Stimulated activated CD4-positive, alpha-beta T cell treated with anti-CD3 and anti-CD28 coated beads, Interleukin-15, amount 100 ng/mL, for 48 hours (primary cell): ENCODE measurements around the gene OR52B6.
"Not testable (repeated sequence)": the region's sequence is repeated elsewhere in the genome, so short reads cannot be mapped to it uniquely, and the experiment has no call there.

Experiments used
- DNase-seq, 2 donors: peaks; one replicate each; pipeline ENCODE4 v3.0.0-alpha.2; 2020; ENCODE audit warnings: low read depth in 2 of 2

The OR52B6 gene

DNA sequence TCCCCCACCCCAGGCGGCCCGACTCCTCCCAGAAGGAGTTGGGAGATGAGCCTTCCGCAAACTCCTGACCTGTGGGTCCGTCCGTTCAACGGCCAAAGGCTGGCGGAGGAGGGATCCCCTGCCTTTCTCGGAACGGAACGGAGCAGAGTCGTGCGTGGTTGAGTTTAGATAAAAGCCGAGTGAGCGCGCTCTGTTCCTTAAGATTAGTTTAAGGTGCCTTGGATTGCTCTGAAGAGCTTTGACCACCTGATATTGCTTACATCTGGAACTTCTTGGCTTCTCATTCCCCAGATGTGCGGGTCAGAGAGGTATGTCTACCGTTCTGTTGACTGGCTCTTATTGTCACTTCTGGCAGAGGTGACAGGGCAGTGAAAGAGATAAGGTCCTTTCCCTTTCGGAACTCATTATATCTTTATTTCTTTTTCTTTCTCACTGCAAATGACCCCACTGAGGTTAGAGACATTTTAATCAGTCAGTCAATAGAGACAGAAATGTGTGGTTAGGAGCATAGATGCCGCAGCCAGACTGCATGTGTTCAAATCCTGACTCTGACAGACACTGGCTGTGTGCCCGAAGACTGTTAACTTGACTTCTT is 16.0 kb downstream of the OR52B6 start, which contains the start of gene TRIM6:
TRIM6 (plus strand) TSS at position 31 of the 595 bp plus-strand sequence; CDS start at position 292, 261 bp downstream.
- no peak for DNase-seq

GRCh38 chr11:5597953-5598352 is 17.3 kb downstream of the OR52B6 start:
- DNase-seq, result no peak

DNA sequence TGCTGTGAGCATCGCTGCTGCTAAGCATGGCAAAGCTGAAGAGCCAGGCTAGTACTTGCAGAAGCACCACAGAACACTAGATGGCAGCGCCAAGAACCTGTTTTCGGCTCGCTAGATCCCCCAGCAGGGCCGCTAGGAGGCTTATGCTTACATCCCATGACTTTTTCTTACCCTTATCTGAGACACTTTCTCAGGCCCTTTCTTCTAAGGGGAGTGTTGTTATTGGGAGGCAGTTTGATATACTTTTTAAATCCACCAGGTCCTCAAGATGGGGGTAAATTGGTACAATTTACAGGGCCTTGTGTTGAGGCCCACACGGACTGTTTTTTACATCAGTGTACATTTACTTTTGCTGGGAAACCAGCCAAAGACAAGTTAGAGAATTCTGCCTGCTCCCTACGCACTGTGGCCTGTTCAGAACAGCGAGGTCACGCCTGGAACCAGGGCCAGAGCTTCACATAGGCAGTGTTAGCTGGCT is 19.7 kb downstream of the OR52B6 start:
- peak; percentile 34 to 42 for DNase-seq

- DNase-seq, result not testable (repeated sequence)
These were observed 22.1 kb downstream of the OR52B6 start for GRCh38 chr11:5602791-5603190.

DNA sequence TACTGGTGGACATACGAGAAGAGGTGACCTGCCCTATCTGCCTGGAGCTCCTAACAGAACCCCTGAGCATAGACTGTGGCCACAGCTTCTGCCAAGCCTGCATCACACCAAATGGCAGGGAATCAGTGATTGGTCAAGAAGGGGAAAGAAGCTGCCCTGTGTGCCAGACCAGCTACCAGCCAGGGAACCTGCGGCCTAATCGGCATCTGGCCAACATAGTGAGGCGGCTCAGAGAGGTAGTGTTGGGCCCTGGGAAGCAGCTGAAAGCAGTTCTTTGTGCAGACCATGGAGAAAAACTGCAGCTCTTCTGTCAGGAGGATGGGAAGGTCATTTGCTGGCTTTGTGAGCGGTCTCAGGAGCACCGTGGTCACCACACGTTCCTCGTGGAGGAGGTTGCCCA is 22.6 kb downstream of the OR52B6 start:
- DNase-seq, result no peak

DNA sequence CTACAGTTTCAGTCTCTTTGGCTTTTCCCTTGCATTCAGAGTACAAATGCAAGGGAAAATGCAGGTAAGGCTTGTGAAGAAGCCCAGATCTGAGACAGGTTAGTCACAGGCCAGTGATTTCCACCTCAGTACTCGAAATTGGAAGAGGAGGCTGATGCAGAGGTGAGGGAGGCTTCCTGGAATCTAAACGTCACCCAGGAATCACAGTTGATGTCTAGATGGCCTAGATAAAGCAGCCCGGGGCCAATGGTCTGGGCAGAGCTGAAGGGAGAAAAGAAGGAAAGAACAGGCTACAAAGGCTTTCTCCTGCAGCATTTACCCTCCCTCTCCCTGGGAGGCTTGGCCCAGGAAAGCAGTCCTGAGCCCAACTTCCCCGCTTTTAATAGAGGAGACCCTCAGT is 24.2 kb downstream of the OR52B6 start:
- no peak for DNase-seq

GRCh38 chr11:5605849-5606248 is 25.2 kb downstream of the OR52B6 start:
- DNase-seq, result no peak

DNA sequence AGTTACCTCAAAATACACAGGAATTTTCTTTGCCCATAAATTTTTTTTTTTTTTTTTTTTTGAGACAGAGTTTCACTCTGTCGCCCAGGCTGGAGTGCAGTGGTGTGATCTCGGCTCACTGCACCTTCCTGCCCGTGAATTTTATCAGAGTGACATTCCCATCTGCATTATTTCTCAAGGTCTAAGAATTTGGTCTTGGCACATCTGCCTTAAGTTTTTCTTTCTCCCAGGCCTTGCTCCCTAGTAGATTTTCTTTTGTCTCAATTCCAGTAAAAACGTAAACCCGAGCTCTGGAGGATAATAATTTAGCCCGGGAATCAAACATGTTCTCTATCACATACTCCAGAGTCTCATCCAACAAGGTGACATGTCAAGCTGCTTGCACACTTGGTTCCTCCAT is 28.1 kb downstream of the OR52B6 start:
- no peak for DNase-seq

DNA sequence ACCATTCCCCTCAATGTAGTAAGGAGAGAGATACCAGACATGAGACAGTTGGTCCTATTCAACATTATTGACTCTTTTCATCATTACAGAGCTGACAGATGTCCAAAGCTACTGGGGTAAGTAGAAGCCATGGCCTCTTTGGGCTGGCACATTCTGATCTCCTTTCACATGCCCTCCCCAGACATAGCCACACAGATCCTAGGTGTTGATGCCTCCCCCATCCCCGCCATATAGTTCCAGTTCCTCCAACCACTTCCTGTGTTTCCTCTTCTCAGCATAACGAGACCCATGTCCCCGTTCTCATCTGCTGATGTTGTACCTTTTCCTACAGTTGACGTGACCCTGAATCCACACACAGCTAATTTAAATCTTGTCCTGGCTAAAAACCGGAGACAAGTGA is 29.8 kb downstream of the OR52B6 start:
- DNase-seq, result no peak

DNA sequence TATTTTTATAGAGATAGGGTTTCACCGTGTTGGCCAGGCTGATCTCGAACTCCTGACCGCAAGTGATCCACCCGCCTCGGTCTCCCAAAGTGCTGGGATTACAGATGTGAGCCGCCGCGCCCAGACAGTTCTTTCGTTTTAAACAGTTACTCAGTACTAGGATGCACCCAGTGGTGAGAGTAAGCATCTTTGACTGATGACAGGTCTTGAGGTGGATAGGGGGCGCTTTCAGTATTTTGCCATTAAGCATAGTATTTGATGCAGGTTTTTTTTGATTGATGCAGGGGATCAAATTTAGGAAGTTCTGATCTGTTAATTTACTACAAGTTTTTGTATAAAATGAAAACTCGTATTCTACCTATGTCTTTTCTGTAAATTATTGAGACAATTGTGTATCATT is 30.9 kb downstream of the OR52B6 start:
- no peak for DNase-seq

DNA sequence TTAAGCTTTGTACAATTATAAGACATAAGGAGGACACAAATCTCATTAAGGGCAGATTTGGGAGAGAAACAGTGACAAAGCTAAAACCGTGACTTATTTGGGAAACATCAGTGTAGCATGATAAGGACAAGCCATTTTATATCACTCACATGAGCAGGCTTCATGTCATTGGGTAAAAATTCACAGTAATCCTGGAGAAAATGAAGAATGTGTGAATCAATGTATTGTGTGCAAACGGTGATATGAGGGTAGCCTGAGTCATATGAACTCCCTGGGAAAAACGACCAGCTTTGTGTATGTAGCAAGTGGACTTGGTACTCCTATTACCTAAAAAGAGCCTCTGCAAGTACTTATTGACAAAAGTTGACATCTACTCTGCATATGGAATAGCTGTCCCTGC is 38.1 kb downstream of the OR52B6 start:
- DNase-seq, result no peak

DNA sequence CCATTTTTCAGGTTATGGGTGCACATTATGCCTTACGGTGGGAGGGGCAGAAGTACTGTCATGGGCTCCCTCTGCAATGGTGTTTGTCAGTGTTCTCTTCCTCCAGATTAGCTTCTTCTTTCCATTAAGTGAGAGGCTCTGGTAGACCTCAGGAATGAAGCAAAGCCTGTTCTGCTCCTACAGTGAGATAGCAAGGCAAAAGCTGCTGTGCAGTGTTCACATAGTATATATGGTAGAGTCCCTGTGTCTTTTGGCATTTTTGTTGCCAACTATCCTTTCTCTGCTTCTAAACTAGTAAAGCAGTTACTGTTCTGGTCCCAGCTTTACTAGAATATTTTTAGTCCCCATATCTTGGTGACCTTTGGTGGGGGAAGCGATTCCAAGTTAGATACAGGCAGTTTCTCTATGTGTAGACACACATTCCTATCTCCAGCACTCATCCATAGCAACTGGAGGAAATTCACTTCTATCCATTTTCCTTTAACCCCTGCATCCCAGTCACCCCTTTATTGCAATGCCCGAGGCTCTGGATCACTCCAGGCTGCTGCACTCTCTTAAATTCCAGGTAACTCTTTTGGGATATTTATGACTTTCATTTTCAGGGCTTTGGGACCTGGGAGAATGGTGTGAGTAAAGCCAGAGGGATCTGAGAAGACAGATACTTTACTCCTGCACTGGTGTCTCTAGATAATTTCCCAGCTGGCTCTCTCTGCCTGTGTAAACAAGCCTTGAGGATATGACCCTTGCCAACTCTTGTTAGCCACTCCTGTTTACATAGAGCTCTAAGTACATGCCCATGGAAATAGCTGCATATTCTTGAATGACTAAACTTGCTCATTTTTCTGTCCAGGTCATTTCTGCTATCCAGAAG is 40.2 kb downstream of the OR52B6 start:
- no peak for DNase-seq

- DNase-seq, result no peak
These were observed 40.9 kb downstream of the OR52B6 start for GRCh38 chr11:5621580-5621979.

DNA sequence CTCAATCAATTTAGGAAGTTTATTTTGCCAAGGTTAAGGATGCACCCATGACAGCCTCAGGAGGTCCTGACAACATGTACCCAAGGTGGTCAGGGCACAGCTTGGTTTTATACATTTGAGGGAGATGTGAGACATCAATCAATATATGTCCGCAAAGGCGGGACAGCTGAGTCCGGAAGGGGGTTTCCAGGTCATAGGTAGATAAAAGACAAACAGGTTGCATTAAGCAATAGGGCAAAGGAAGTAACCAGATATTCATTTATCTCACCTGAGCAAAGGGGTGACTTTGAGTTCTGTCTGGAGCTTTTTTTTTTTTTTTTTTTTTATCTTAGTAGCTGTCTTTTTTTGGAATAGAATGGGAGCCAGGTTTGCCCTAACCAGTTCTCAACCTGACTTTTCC is 42.1 kb downstream of the OR52B6 start:
- DNase-seq, result no peak

DNA sequence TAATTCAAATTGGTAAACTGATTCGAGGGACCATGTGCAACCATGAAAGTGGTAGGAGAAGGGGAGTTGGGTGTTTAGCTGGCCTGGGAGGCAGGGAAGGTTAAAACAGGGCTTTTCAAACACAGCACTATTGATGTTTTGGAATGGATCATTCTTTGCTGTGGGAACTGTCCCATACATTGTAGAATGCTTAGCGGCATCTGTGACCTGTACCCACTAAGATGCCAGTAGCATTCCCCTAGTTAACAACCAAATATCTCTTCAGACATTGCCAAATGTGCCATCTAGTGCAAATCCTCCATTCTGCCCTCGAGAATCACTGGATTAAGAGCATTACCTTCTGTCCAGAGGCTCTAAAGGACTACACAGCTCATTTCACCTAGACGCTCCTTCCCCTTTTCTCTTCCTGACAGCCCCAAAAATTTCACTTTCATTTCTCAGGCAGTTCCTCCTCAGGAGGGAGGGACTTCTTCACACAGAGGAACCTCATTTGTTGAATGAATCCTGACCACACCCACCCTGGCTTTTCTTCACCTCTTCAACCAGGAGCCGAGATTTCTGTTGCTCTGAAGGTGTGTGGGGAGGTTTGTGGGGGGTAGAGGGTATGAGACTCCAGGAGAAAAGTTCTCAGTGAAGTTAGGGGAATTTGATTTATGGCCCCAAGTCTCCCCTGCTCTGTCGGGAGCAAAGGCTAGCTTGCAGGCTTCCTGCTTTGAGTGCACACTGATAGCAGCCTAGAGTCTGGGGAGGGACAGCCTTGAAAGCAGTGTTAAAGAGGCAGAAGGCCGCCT is 44.0 kb downstream of the OR52B6 start, which contains the start of gene TRIM34:
TRIM34 (plus strand) TSS at position 513 of the 791 bp plus-strand sequence. CDS start 7,331 bp downstream, outside the sequence.
- peak; percentile 22 to 32 for DNase-seq

DNA sequence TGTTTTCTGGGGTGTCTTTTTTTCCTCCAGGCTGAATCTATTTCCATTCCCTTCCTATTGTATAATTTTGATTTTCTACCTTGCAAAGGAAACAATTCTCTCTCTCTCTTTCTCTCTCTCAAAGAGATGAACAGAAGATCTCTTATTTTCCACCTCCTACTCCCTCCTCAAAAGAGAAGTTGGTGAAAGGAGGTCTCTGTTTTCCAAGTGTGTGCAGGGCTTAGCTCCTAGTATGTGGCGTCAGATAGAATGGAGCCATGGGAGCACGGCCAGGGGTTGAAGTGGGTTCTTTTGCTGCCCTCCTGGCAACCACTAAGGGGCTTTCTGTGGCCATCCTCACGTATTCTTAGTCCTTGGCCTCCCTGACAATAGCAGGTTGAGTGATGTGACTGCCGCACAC is 44.6 kb downstream of the OR52B6 start:
- DNase-seq, result no peak

- DNase-seq, result no peak
These were observed 45.5 kb downstream of the OR52B6 start for GRCh38 chr11:5626196-5626595.

DNA sequence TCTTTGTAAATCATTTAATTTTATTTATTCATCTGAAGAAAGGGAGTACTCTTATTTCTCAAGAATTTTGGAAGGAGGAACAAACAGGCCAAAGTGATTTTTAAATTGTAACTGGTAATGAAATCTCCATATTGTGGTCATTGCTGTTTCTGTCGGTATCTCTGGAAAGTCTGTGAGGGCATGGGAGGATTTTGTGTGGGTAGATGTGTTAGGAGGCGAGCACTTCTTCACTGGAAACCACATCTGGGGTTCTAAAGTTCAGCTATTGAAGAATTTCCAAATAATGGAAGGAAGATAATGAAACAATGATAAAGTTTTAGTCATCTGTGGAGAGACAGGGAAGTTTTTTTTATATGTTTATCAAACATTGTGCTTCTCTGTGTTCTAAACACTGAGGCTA is 50.7 kb downstream of the OR52B6 start:
- no peak for DNase-seq
